Heart left ventricle (tissue), 16 donors: ENCODE measurements around the gene DKK2. TPM values are rescaled to one million over a fixed set of nuclear protein-coding genes. Genes with fewer than 3 reads are reported as not detected.

Experiments used
- ATAC-seq, 4 donors: fragments of 200-7000 bp; cut with Tn5 transposase; one replicate each; pipeline ENCODE4 v1.9.1; 2020 to 2022; ENCODE audit warnings: moderate library complexity in 4 of 4, mild to moderate bottlenecking in 3 of 4, moderate number of reproducible peaks in 1 of 4
- DNase-seq, 5 donors: peaks; one replicate each; pipeline ENCODE4 v3.0.0-alpha.2; 2020
- H3K27ac ChIP-seq, 12 donors: fragments of 200-600 bp; sonication (generic) in 4 of 12; one replicate each; pipeline versions ENCODE4 v1.5.0 to v1.8.0; 2016 to 2022; ENCODE audit warnings: mild to moderate bottlenecking in 2 of 12
- H3K27me3 ChIP-seq, 9 donors: fragments of 200-600 bp; sonication (generic) in 2 of 9; one replicate each; pipeline versions ENCODE4 v1.5.1 to v1.8.0; 2016 to 2022; ENCODE audit warnings: mild to moderate bottlenecking in 3 of 9
- H3K36me3 ChIP-seq, 9 donors: fragments of 200-600 bp; sonication (generic) in 2 of 9; one replicate each; pipeline versions ENCODE4 v1.5.0 to v1.8.0; 2018 to 2022; ENCODE audit warnings: mild to moderate bottlenecking in 2 of 9
- H3K4me1 ChIP-seq, 12 donors: fragments of 200-600 bp; sonication (generic) in 4 of 12; one replicate each; pipeline versions ENCODE4 v1.5.0 to v1.8.0; 2016 to 2022; ENCODE audit warnings: mild to moderate bottlenecking in 3 of 12
- H3K4me3 ChIP-seq, 12 donors: fragments of 200-600 bp; sonication (generic) in 4 of 12; one replicate each; pipeline versions ENCODE4 v1.5.0 to v1.8.0; 2017 to 2022; ENCODE audit warnings: mild to moderate bottlenecking in 9 of 12, moderate library complexity in 4 of 12
- H3K9me3 ChIP-seq, 12 donors: fragments of 200-600 bp; sonication (generic) in 4 of 12; one replicate each; pipeline versions ENCODE4 v1.5.0 to v1.8.0; 2016 to 2022; ENCODE audit warnings: mild to moderate bottlenecking in 1 of 12
- CTCF ChIP-seq, 12 donors: fragments of 200-600 bp; sonication (generic) in 4 of 12; IDR thresholded peaks; one replicate each; pipeline versions ENCODE4 v1.5.0 to v1.8.0; 2018 to 2022; ENCODE audit warnings: antibody characterized with exemption in 12 of 12, mild to moderate bottlenecking in 5 of 12
- POLR2A ChIP-seq, 2 donors: fragments of 450-650 bp; IDR thresholded peaks; one replicate each; pipeline ENCODE4 v1.6.1; 2017; ENCODE audit warnings: antibody characterized with exemption in 2 of 2, mild to moderate bottlenecking in 2 of 2, moderate library complexity in 2 of 2
- WGBS, 4 donors: extraction: QIAGEN DNeasy Blood & Tissue Kit in 2 of 4; methylation state at CpG; one replicate each; pipeline versions ENCODE4 v1.1.5 to v1.1.7; 2013 to 2018; 5-methylcytosine and 5-hydroxymethylcytosine counted together
- intact Hi-C, 10 donors: fragments of 100-400 bp; cut with DNase I; formaldehyde crosslinking; loops; one replicate each; pipeline versions ENCODE4 v1.11.1 to v1.14.2; 2022
- polyA plus RNA-seq, 2 donors: library from polyadenylated mRNA; stranded (reverse); fragments of 200-250 nt; gene quantifications; one replicate each; pipeline ENCODE4 v1.2.3, GENCODE V29; 2013
- total RNA-seq, 9 donors: library from RNA; depleted of rRNA in 2 of 9; stranded (reverse); fragments of >200 nt in 2 of 9; fragmentation: NEBNext Ultra II Directional in 3 of 9; extraction: Animal tissue kit (Norgen Biotek cat#: 25700) in 3 of 9; gene quantifications; one replicate each; pipeline versions ENCODE4 v1.1.0 to v1.2.4, GENCODE V29; 2016 to 2023
- donor health status: ischemic (EF 13 %, LVEDD 7.1; RV severe dilation, severe dysfunction).
- donor health status: healthy with polysubstance abuse.
- donor health status: DM: no; HTN: yes; CAD: no.
- donor health status: DM: no; HTN: no; CAD: no.
- donor health status: ischemic (EF 25% LVEDD 6.9; RV normal size, moderate dysfunction).
- donor health status: ischemic (EF 25% LVEDD 5.7; RV mildly dilated, moderate dysfunction).
- donor health status: healthy.
- donor health status: DM: yes; HTN: yes; CAD: no.
- donor health status: ischemic (EF 35%, LVEDD 5.7; RV mildly dilated, moderate dysfunction).
- donor health status: nonischemic (EF 11% LVEDD 7.7; RV severe dilation, severe dysfunction).
- donor health status: DM: yes; HTN: yes; CAD: no.
- donor health status: PGD.
- donor health status: ischemic (EF 29% LVEDD 5.4; RV normal size, mild dysfunction).
- donor health status: nonischemic (EF 23%, LVEDD 6.1; RV moderate dilation, normal function).

The DKK2 gene
- total and polyA plus RNA-seq, 11 donors, result 0.40 to 2.5 (median 0.84) TPM; not detected in 1

GRCh38 chr4:106893395-106893881 lies 142.7 kb downstream of the DKK2 start:
- H3K27me3 ChIP-seq, result no peaks in the 10 kb centered on the region
- intact Hi-C loops, result no loop called here
- H3K27ac ChIP-seq, result no peak overlapping the region
- peaks cover 0 to 13% (median 0%) of the 10 kb centered on the region in 12 donors for H3K9me3 ChIP-seq
- ATAC-seq (no peak), DNase-seq (no peak)
- no peak for TF ChIP-seq POLR2A (IDR thresholded peaks at IDR 0.05)
- no peak for TF ChIP-seq CTCF (IDR thresholded peaks at IDR 0.05)
- H3K4me1 ChIP-seq, result no peaks in the 10 kb centered on the region
- no peak overlapping the region for H3K4me3 ChIP-seq
- 81 to 95% (median 82%) methylated on average over 6 to 8 of the region's 8 CpGs for WGBS, 4 donors
- no peaks in the 10 kb centered on the region for H3K36me3 ChIP-seq

GRCh38 chr4:106892786-106893185 lies 143.3 kb downstream of the DKK2 start:
- intact Hi-C loops, result no loop called here
- no peak overlapping the region for H3K27ac ChIP-seq
- peaks cover 0 to 13% (median 0%) of the 10 kb centered on the region in 12 donors for H3K9me3 ChIP-seq
- no peaks in the 10 kb centered on the region for H3K36me3 ChIP-seq
- H3K4me1 ChIP-seq, result no peaks in the 10 kb centered on the region
- 85 to 94% (median 90%) methylated on average over 6 of the region's 6 CpGs for WGBS, 4 donors
- ATAC-seq (no peak), DNase-seq (peak in 1 of 5 donors; percentile 42)
- TF ChIP-seq CTCF (IDR thresholded peaks at IDR 0.05) (no peak), POLR2A (IDR thresholded peaks at IDR 0.05) (no peak)
- no peak overlapping the region for H3K4me3 ChIP-seq
- H3K27me3 ChIP-seq, result no peaks in the 10 kb centered on the region

DNA sequence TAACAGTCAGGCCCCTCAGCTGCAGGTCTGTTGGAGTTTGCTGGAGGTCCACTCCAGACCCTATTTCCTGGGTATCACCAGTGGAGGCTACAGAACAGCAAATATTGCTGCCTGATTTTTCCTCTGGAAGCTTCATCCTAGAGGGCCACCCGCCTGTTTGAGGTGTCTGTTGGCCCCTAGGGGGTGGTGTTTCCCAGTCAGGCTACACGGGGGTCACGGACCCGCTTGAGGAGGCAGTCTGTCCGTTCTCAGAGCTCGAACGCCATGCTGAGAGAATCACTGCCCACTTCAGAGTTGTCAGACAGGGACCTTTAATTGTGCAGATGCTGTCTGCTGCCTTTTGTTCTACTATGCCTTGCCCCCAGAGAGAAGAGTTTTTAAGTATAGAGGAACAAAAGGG lies 160.8 kb downstream of the DKK2 start:
- no peaks in the 10 kb centered on the region for H3K36me3 ChIP-seq

More for the DNA sequence above, 160.8 kb downstream of the DKK2 start:
- H3K27ac ChIP-seq, result no peak overlapping the region
- no peaks in the 10 kb centered on the region for H3K4me1 ChIP-seq
- no peak overlapping the region for H3K4me3 ChIP-seq
- intact Hi-C loops, result no loop called here
- ATAC-seq (no peak), DNase-seq (no peak)
- peaks cover 0 to 3% (median 0%) of the 10 kb centered on the region in 12 donors for H3K9me3 ChIP-seq
- WGBS, 4 donors, result 64 to 84% (median 65%) methylated on average over 7 of the region's 7 CpGs
- no peak for TF ChIP-seq CTCF (IDR thresholded peaks at IDR 0.05)
- no peak for TF ChIP-seq POLR2A (IDR thresholded peaks at IDR 0.05)
- no peaks in the 10 kb centered on the region for H3K27me3 ChIP-seq
